Cardiac muscle cell (in vitro differentiated cells and primary cell): ENCODE measurements around the gene SAMD4B. TPM values are rescaled to one million over a fixed set of nuclear protein-coding genes. Genes with fewer than 3 reads are reported as not detected.
A peak's percentile ranks its signal among the peaks of the same experiment; 100 is the strongest.

Experiments used
- DNase-seq, 2 donors: peaks; one replicate each; pipeline versions ENCODE4 v3.0.0 to v3.0.0-alpha.2; 2010 to 2017; ENCODE audit warnings: low read depth in 1 of 2, low spot score in 1 of 2
- H3K27ac ChIP-seq: fragments of 200-600 bp; sonication (generic); 2 replicates; pipeline ENCODE4 v1.5.1; 2016
- H3K27me3 ChIP-seq: fragments of 200-600 bp; sonication (generic); 2 replicates; pipeline ENCODE4 v1.6.0; 2016; ENCODE audit warnings: control low read depth
- H3K36me3 ChIP-seq: fragments of 200-600 bp; sonication (generic); 2 replicates; pipeline ENCODE4 v1.5.1; 2016; ENCODE audit warnings: control low read depth
- H3K4me1 ChIP-seq: fragments of 200-600 bp; sonication (generic); 2 replicates; pipeline ENCODE4 v1.8.1; 2017; ENCODE audit warnings: low read depth, mild to moderate bottlenecking, mixed run types
- H3K4me3 ChIP-seq: fragments of 200-600 bp; sonication (generic); 2 replicates; pipeline ENCODE4 v1.5.1; 2016; ENCODE audit warnings: mild to moderate bottlenecking
- H3K9me3 ChIP-seq: fragments of 200-600 bp; sonication (generic); 2 replicates; pipeline ENCODE4 v1.5.1; 2017; ENCODE audit warnings: low read depth, mild to moderate bottlenecking, control low read depth
- polyA plus RNA-seq: library from polyadenylated mRNA; unstranded; fragments of >200 nt; fragmentation: Nextera tagmentation; extraction: Ambion mirVana; gene quantifications from 2 replicates; pipeline ENCODE4 v1.2.1, GENCODE V29; 2016
- total RNA-seq: library from RNA; depleted of rRNA; stranded (reverse); fragments of >200 nt; gene quantifications from 2 replicates; pipeline ENCODE4 v1.2.3, GENCODE V29; 2016
- TF ChIP-seq, protein P1 (sequence below): IDR thresholded peaks from 2 replicates; pipeline ENCODE4 v1.5.1; 2012; ENCODE audit warnings: low read depth, mild to moderate bottlenecking, low read length

Gene SAMD4B
- total and polyA plus RNA-seq, 2 experiments from 2014 or later: 120 to 183 TPM

DNA sequence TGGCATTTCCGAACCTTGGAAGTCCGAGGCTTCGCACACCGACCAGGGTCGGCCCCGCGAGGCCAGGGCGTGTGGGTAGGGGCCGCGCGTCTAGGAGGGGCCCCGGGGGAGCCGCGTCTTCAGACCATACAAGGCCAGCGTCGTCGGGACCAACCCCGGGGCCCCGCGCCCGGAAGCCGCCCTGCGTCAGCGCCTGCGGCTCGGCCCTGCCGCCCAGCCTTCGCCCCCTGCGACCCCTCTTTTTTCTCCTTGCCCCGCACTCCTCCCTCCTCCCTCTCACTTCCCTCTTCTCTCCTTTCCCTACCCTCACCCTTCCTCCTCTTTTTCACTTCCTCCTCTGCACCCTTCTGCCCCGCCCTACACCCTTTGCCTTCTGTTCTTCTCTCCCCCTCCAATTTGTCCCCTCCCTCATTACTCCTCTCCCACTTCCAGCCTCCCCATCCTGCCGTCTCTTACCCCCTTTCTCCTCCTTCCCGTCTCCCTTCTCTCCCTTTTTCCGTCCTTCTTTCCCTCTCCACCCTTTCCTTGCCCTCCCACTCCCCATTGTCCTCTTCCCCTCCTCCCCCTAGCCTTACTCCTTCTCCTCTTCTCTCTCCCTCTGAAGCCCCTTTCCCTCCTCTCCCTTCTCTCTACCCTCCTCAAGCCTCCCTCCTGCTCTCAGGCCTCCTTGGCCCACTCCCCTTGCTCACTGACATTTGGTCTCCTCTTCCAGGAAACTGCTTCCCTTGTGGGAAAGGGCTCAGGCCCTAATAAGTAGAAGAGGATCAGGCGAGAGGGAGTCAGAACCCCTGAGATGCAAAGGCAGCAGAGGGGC lies 68.0 kb downstream of the SAMD4B start:
- H3K4me3 ChIP-seq: peak overlapping the region; percentile 71
- peak; percentile 91 to 93 for DNase-seq
- H3K27me3 ChIP-seq: no peaks in the 10 kb centered on the region
- H3K9me3 ChIP-seq: no peaks in the 10 kb centered on the region
- H3K36me3 ChIP-seq: no peaks in the 10 kb centered on the region
- TF ChIP-seq, protein P1, sequence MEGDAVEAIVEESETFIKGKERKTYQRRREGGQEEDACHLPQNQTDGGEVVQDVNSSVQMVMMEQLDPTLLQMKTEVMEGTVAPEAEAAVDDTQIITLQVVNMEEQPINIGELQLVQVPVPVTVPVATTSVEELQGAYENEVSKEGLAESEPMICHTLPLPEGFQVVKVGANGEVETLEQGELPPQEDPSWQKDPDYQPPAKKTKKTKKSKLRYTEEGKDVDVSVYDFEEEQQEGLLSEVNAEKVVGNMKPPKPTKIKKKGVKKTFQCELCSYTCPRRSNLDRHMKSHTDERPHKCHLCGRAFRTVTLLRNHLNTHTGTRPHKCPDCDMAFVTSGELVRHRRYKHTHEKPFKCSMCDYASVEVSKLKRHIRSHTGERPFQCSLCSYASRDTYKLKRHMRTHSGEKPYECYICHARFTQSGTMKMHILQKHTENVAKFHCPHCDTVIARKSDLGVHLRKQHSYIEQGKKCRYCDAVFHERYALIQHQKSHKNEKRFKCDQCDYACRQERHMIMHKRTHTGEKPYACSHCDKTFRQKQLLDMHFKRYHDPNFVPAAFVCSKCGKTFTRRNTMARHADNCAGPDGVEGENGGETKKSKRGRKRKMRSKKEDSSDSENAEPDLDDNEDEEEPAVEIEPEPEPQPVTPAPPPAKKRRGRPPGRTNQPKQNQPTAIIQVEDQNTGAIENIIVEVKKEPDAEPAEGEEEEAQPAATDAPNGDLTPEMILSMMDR: no peak
- peak overlapping the region; percentile 94 for H3K27ac ChIP-seq
- H3K4me1 ChIP-seq: peaks cover 17% of the 10 kb centered on the region

DNA sequence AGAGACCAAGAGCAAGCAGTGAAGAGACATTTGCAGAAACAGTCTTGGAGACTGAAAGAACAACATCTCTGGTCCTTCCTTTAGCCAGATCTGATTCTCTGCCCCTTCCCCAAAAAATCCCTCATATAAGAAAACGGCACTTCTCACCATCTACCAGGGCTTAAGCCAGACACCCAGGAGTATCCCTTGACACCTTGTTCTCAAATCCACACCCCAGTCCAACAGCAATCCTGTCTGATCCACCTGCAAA lies 68.5 kb downstream of the SAMD4B start:
- Histone ChIP-seq H3K27ac (peak overlapping the region; percentile 94), H3K9me3 (no peaks in the 10 kb centered on the region), H3K4me1 (peaks cover 18% of the 10 kb centered on the region), H3K4me3 (no peak overlapping the region), H3K36me3 (no peaks in the 10 kb centered on the region), H3K27me3 (no peaks in the 10 kb centered on the region)
- no peak for DNase-seq
- TF ChIP-seq, protein P1: no peak

DNA sequence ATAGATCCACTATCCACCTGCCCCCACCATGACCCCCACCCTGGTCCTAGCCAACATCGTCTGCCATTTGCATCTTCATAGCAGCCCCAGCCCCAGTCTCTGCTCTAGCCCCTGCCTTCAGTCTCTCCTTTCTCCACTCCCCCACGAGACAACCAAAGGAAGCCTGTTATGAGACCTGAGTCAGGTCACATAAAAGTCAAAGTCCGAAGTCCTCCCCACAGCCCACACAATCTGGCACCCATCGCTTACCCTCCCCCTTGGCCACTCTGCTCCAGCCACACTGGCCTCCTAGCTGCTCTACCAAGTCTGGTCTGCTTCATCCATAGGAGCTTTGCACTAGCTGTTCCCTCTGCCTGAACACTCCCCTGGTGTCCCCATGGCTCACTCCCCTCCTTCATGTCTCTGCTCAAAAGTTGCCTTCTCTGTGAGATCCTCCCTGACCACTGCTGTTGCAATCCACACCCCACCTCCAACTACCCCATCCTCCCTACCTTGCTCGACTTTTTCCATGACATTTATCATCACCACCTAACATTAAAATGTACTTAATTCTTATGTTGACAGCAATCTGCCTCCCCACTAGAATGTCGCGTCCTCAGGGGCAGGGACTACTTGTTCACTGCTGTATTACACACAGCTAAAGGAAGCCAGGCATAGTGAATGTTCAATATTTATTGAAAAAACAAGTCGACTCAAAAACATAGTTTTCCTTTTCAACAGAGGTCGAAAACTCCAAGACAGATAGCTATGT lies 69.0 kb downstream of the SAMD4B start:
- no peaks in the 10 kb centered on the region for H3K36me3 ChIP-seq
- peaks cover 18% of the 10 kb centered on the region for H3K4me1 ChIP-seq
- TF ChIP-seq, protein P1: no peak
- H3K27me3 ChIP-seq: no peaks in the 10 kb centered on the region
- peak overlapping the region; percentile 34 for H3K4me3 ChIP-seq
- peak in 1 of 2 donors; percentile 69 for DNase-seq
- H3K9me3 ChIP-seq: no peaks in the 10 kb centered on the region
- H3K27ac ChIP-seq: peak overlapping the region; percentile 94

DNA sequence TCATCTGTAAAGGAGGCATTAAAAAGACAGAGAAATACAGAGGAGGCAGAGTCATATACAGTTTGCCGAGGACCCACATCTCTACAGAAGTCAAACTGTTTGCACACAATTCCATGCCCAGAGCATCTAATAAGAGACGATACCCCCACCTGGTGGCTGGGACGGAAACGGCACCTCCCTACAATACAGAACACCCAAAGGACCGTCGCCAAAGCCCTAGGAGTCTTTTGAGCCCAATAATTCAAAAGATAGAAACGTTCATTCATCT lies 69.5 kb downstream of the SAMD4B start:
- H3K36me3 ChIP-seq: no peaks in the 10 kb centered on the region
- no peaks in the 10 kb centered on the region for H3K9me3 ChIP-seq
- H3K27ac ChIP-seq: peak overlapping the region; percentile 94
- DNase-seq: peak; percentile 93 to 95
- no peaks in the 10 kb centered on the region for H3K27me3 ChIP-seq
- TF ChIP-seq, protein P1: peak; percentile 88
- H3K4me1 ChIP-seq: peaks cover 18% of the 10 kb centered on the region
- peak overlapping the region; percentile 34 for H3K4me3 ChIP-seq

DNA sequence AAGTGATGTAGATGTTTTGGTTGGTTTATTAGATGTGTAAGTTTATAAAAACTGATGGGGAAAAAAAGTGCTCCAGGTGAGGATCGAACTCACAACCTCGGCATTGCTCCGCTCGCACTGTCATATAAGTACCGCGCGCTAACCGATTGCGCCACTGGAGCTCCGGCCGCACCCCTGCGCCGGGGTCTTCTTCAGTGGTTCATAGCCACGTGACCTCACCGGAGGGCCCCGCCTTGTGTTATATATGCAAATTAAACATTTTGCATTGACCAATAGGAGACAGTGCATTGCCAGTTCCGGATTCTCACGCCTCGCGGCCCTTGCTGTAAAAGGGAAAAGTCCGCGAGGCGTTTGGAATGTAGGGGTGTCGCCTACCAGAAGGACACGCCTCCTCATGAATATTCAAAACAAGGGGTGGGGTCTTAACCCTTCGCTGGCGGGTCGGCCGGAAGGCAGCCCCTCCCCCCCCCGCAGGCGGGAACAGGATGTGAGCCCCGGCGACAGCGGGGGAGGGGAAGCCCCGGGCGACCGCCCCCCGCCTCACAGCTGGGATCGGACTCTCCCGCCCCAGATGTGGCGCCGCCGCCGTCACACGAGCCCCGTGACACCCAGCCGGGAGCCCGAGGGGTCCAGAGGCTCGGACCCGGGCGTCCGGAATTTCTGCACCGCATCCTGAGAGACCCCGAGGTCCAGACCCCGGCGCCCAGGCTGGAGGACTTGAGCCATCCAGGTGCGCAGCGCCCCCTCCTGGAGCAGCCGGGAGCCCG lies 70.1 kb downstream of the SAMD4B start, which contains the start of gene PLEKHG2:
Gene PLEKHG2, plus strand, starts transcription at position 570 of the 767 bp plus-strand sequence. CDS start 1,418 bp downstream, outside the sequence.
- H3K9me3 ChIP-seq: no peaks in the 10 kb centered on the region
- H3K4me1 ChIP-seq: peaks cover 18% of the 10 kb centered on the region
- DNase-seq: peak; percentile 99 to 100
- peak within 1 kb of the TSS; percentile 95 for H3K27ac ChIP-seq
- peaks cover 3% of the 10 kb centered on the region for H3K36me3 ChIP-seq
- H3K27me3 ChIP-seq: no peaks in the 10 kb centered on the region
- peak within 1 kb of the TSS; percentile 54 for H3K4me3 ChIP-seq
- TF ChIP-seq, protein P1: peak; percentile 76
